ENCODE data around the gene ZNF497.
"Not testable (repeated sequence)": the region's sequence is repeated elsewhere in the genome, so short reads cannot be mapped to it uniquely, and the experiment has no call there.

ZNF497 gene

GRCh38 chr19:58379246-58379645 is 16.7 kb upstream of the ZNF497 start:
- H3K4me3 ChIP-seq (ENCODE audit: low read depth in 1 of 2, low read length in 2 of 2): no peak overlapping the region
- no peaks in the 10 kb centered on the region for H3K27me3 ChIP-seq (ENCODE audit: control insufficient read depth in 1 of 2, insufficient read depth in 2 of 2, low read length in 2 of 2)
- no peak overlapping the region for H3K27ac ChIP-seq (ENCODE audit: low read depth, low read length)
- H3K36me3 ChIP-seq (ENCODE audit: insufficient read depth, low read length): no peaks in the 10 kb centered on the region
- no peaks in the 10 kb centered on the region for H3K9me3 ChIP-seq (ENCODE audit: low read length)
- H3K4me1 ChIP-seq (ENCODE audit: insufficient read depth, low read length): peaks cover 16% of the 10 kb centered on the region
- no peak overlapping the region for H3K9ac ChIP-seq (ENCODE audit: low read length)

DNA sequence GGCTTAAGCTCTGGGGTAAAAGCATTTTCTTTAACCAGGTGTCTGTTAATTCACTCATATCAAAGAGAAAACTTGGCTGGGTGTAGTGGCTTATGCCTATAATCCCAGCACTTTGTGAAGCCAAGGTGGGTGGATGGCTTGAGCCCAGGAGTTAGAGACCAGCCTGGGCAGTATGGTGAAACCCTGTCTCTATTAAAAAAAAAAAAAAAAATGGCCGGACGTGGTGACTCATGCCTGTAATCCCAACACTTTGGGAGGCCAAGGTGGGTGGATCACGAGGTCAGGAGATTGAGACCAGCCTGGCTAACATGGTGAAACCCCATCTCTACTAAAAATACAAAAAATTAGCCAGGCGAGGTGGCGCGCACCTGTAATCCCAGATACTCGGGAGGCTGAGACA is 14.2 kb upstream of the ZNF497 start:
- H3K9ac ChIP-seq (ENCODE audit: low read length); H3K9me3 ChIP-seq (ENCODE audit: low read length); H3K4me3 ChIP-seq (ENCODE audit: low read depth in 1 of 2, low read length in 2 of 2); H3K36me3 ChIP-seq (ENCODE audit: insufficient read depth, low read length); H3K27ac ChIP-seq (ENCODE audit: low read depth, low read length); H3K27me3 ChIP-seq (ENCODE audit: control insufficient read depth in 1 of 2, insufficient read depth in 2 of 2, low read length in 2 of 2): not testable (repeated sequence)
- H3K4me1 ChIP-seq (ENCODE audit: insufficient read depth, low read length): peaks cover 11% of the 10 kb centered on the region

- Histone ChIP-seq H3K9me3 (ENCODE audit: low read length) (no peaks in the 10 kb centered on the region), H3K27me3 (ENCODE audit: control insufficient read depth in 1 of 2, insufficient read depth in 2 of 2, low read length in 2 of 2) (no peaks in the 10 kb centered on the region), H3K9ac (ENCODE audit: low read length) (no peak overlapping the region), H3K27ac (ENCODE audit: low read depth, low read length) (no peak overlapping the region), H3K36me3 (ENCODE audit: insufficient read depth, low read length) (no peaks in the 10 kb centered on the region), H3K4me3 (ENCODE audit: low read depth in 1 of 2, low read length in 2 of 2) (no peak overlapping the region), H3K4me1 (ENCODE audit: insufficient read depth, low read length) (no peaks in the 10 kb centered on the region)
Observed at GRCh38 chr19:58374200-58374599, 11.6 kb upstream of the ZNF497 start.

DNA sequence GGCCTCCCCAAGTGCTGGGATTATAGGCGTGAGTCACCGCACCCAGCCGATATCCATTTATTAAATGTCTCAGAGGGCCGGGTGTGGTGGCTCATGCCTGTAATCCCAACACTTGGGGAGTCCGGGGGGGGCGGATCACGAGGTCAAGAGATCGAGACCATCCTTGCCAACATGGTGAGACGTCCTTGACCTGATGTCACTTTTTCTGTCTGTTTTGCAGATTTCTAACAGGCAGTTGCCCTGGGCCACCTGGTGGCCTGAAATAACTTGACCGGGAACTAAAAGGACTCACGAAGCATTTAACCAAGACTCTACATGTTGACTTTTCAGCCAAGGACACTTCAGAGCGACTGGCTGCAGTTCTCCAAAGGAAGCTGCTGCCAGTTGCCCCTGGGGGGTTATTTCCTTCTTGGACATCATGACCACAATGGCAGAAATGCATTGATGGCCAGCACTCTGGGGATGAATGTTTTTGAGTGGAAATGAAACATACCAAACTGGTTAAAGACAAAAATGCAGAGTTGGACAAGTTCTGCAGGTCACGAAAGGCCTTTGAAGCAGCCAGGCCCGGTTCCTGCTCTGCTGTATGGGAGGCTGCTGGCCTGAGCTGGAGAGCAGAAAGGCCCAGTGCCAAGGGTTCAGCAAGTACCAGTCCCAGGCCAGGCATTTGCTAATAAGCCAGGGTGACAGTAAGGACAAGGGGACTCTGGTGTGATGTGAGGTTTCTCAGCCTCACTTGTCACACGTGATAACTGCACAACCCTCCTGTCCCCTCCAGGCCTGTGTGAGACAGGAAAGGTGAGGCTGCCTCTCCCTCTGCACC is 10.0 kb upstream of the ZNF497 start:
- Histone ChIP-seq H3K4me3 (ENCODE audit: low read depth in 1 of 2, low read length in 2 of 2) (no peak overlapping the region), H3K27me3 (ENCODE audit: control insufficient read depth in 1 of 2, insufficient read depth in 2 of 2, low read length in 2 of 2) (peaks cover 0 to 6% of the 10 kb centered on the region in 2 donors), H3K27ac (ENCODE audit: low read depth, low read length) (no peak overlapping the region), H3K9me3 (ENCODE audit: low read length) (no peaks in the 10 kb centered on the region), H3K4me1 (ENCODE audit: insufficient read depth, low read length) (no peaks in the 10 kb centered on the region), H3K9ac (ENCODE audit: low read length) (no peak overlapping the region), H3K36me3 (ENCODE audit: insufficient read depth, low read length) (no peaks in the 10 kb centered on the region)

- Histone ChIP-seq H3K4me1 (ENCODE audit: insufficient read depth, low read length) (no peaks in the 10 kb centered on the region), H3K4me3 (ENCODE audit: low read depth in 1 of 2, low read length in 2 of 2) (no peak overlapping the region), H3K27ac (ENCODE audit: low read depth, low read length) (no peak overlapping the region), H3K9me3 (ENCODE audit: low read length) (no peaks in the 10 kb centered on the region), H3K9ac (ENCODE audit: low read length) (no peak overlapping the region), H3K27me3 (ENCODE audit: control insufficient read depth in 1 of 2, insufficient read depth in 2 of 2, low read length in 2 of 2) (peaks cover 0 to 18% of the 10 kb centered on the region in 2 donors), H3K36me3 (ENCODE audit: insufficient read depth, low read length) (no peaks in the 10 kb centered on the region)
Observed at GRCh38 chr19:58368561-58369360, 6.2 kb upstream of the ZNF497 start.

DNA sequence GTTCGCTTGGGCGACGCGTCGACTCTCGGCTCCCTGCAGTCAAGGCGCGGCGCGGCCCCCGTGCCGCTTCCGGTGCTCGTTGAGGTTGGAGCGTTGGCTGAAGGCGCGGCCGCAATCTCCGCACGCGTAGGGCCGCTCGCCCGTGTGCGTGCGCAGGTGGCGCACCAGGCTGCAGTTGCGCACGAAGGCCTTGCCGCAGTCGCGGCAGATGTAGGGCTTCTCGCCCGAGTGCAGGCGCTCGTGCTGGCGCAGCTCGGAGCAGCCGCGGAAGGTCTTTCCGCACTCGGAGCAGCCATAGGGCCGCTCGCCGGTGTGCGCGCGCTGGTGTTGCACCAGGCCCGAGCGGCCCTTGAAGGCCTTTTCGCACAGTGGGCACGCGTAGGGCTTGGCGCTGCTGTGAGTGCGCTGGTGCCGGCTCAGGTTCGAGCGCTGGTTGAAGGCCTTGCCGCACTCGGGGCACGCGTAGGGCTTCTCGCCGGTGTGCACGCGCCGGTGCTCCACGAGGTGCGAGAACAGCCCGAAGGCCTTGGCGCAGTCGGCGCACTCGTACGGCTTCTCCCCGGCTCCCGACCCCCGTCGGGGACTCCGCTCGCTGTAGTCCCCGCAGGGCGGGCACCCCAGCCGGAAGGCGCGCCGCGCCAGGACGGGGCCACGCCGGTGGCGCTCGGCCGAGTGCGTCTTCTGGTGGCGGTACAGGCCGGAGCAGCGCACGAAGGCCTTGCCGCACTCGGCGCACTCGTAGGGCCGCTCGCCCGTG is 5.3 kb upstream of the ZNF497 start:
- H3K36me3 ChIP-seq (ENCODE audit: insufficient read depth, low read length): no peaks in the 10 kb centered on the region
- H3K27me3 ChIP-seq (ENCODE audit: control insufficient read depth in 1 of 2, insufficient read depth in 2 of 2, low read length in 2 of 2): peaks cover 0 to 18% of the 10 kb centered on the region in 2 donors
- no peaks in the 10 kb centered on the region for H3K4me1 ChIP-seq (ENCODE audit: insufficient read depth, low read length)
- H3K9me3 ChIP-seq (ENCODE audit: low read length): no peaks in the 10 kb centered on the region
- H3K27ac ChIP-seq (ENCODE audit: low read depth, low read length): no peak overlapping the region
- H3K9ac ChIP-seq (ENCODE audit: low read length): no peak overlapping the region
- no peak overlapping the region for H3K4me3 ChIP-seq (ENCODE audit: low read depth in 1 of 2, low read length in 2 of 2)

DNA sequence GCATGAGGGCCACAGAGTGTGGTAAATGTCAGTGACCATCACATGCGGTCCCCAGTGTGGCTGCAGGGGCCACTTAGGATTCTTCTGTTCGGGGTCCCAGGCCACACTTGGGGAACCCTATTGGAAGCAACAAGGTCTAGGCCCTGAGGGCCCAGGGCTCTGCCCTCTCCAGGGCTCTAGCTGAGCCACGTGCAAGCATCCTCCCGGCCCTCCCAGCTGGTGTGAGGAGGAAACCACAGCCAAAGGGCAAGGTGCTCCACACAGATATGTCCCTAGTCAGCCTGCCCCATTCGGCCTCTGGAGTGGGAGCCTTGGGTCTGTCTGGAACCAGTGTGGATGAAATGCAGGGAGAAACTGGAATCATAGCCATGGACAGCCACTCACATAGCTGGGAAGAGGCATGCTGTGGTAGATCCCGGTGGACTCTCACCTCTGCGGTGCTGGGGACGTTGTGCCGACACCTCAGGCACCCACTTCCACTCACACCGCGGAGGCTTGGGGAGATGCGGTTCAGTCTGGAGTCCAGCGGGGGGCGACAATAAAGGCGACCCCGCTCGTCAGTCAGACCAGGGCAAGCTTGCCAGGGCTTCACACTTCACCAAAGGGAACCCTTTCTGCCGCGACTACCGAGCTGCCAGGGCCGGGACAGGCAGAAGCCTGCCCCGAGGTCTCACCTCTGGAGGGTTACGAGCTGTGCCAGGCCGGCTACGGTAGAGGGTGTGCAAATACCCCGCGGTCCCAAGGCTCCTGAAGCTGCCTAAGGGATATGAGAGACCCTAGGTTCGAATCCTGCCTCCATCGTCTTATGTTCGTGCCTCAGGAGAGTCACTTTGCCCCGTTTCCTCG is 4.3 kb upstream of the ZNF497 start:
- no peak overlapping the region for H3K9ac ChIP-seq (ENCODE audit: low read length)

DNA sequence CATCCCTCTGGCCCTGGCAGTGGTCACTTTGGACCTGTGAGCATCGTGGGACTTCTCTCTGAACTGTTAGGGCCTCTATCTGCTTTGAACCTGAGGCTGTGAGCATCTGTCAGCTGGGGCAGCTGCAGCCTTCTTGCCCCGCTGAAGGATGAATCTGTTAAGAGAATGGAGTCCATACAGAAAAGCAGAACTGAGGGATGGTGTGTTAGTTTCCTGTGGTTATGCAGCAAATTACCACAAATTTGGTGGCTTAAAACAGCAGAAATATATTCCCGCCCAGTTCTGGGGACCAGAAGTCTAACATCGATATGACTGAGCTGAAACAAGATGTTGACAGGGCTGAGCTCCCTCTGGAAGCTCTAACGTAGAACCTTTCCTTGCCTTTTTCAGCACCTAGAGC is 1.6 kb upstream of the ZNF497 start:
- Histone ChIP-seq H3K4me1 (ENCODE audit: insufficient read depth, low read length) (no peaks in the 10 kb centered on the region), H3K9ac (ENCODE audit: low read length) (no peak overlapping the region), H3K27ac (ENCODE audit: low read depth, low read length) (no peak overlapping the region), H3K9me3 (ENCODE audit: low read length) (no peaks in the 10 kb centered on the region), H3K27me3 (ENCODE audit: control insufficient read depth in 1 of 2, insufficient read depth in 2 of 2, low read length in 2 of 2) (peaks cover 0 to 18% of the 10 kb centered on the region in 2 donors), H3K36me3 (ENCODE audit: insufficient read depth, low read length) (no peaks in the 10 kb centered on the region), H3K4me3 (ENCODE audit: low read depth in 1 of 2, low read length in 2 of 2) (no peak overlapping the region)

More for the DNA sequence above, 4.3 kb upstream of the ZNF497 start:
- Histone ChIP-seq H3K36me3 (ENCODE audit: insufficient read depth, low read length) (no peaks in the 10 kb centered on the region), H3K27me3 (ENCODE audit: control insufficient read depth in 1 of 2, insufficient read depth in 2 of 2, low read length in 2 of 2) (peaks cover 0 to 18% of the 10 kb centered on the region in 2 donors), H3K4me1 (ENCODE audit: insufficient read depth, low read length) (no peaks in the 10 kb centered on the region), H3K4me3 (ENCODE audit: low read depth in 1 of 2, low read length in 2 of 2) (no peak overlapping the region), H3K9me3 (ENCODE audit: low read length) (no peaks in the 10 kb centered on the region), H3K27ac (ENCODE audit: low read depth, low read length) (no peak overlapping the region)

DNA sequence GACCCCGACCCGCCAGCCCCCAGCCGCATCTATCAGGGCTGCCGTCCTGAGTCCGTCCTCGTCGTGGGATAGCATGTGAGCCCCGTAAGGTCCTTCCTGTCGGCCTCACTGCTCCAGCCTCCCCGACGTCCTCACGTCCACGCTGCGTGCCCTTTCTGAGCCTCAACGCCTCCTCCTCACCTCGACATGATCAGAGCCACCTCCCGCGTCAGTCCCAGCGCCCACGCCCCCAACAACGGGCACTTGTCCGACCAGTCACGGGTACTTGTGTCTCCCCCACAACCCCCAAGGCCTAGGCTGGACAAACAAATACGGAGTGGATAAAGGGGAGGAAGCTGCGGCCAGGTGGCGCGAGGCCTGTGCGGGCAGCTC is 665 bp downstream of the ZNF497 start:
- peak overlapping the region; percentile 96 for H3K9ac ChIP-seq (ENCODE audit: low read length)
- no peaks in the 10 kb centered on the region for H3K4me1 ChIP-seq (ENCODE audit: insufficient read depth, low read length)
- no peaks in the 10 kb centered on the region for H3K9me3 ChIP-seq (ENCODE audit: low read length)
- no peaks in the 10 kb centered on the region for H3K36me3 ChIP-seq (ENCODE audit: insufficient read depth, low read length)
- peak overlapping the region; percentile 83 to 99 for H3K4me3 ChIP-seq (ENCODE audit: low read depth in 1 of 2, low read length in 2 of 2)
- peaks cover 0 to 18% of the 10 kb centered on the region in 2 donors for H3K27me3 ChIP-seq (ENCODE audit: control insufficient read depth in 1 of 2, insufficient read depth in 2 of 2, low read length in 2 of 2)
- H3K27ac ChIP-seq (ENCODE audit: low read depth, low read length): peak overlapping the region; percentile 59

GRCh38 chr19:58357481-58358145 is 4.9 kb downstream of the ZNF497 start:
- H3K4me3 ChIP-seq (ENCODE audit: low read depth in 1 of 2, low read length in 2 of 2): no peak overlapping the region

More at GRCh38 chr19:58357481-58358145, 4.9 kb downstream of the ZNF497 start:
- no peak overlapping the region for H3K27ac ChIP-seq (ENCODE audit: low read depth, low read length)
- H3K36me3 ChIP-seq (ENCODE audit: insufficient read depth, low read length): no peaks in the 10 kb centered on the region
- H3K9me3 ChIP-seq (ENCODE audit: low read length): no peaks in the 10 kb centered on the region
- H3K27me3 ChIP-seq (ENCODE audit: control insufficient read depth in 1 of 2, insufficient read depth in 2 of 2, low read length in 2 of 2): peaks cover 24 to 46% of the 10 kb centered on the region in 2 donors
- H3K9ac ChIP-seq (ENCODE audit: low read length): no peak overlapping the region
- no peaks in the 10 kb centered on the region for H3K4me1 ChIP-seq (ENCODE audit: insufficient read depth, low read length)
